ENCODE results near the gene ANO10.

DNA sequence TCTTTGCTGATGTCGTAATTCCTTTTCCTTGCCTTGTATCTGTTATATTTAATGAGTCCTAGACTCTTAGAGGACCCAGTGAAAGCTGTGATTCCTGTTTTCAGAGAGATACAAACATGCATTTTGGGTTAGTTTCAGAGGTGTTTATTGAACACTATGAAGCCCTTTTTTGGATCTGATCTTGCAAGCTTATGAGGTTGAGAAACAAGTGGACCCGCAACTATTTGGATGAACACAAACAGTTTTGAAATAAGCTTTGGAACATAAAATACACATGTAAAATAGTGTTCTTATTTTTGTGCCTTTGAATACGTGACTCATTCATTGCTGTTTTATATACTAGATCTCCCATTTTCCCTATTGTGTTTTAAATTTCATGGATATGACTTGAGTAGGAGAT is 302.0 kb downstream of the ANO10 start:
- TF ChIP-seq, protein P1, sequence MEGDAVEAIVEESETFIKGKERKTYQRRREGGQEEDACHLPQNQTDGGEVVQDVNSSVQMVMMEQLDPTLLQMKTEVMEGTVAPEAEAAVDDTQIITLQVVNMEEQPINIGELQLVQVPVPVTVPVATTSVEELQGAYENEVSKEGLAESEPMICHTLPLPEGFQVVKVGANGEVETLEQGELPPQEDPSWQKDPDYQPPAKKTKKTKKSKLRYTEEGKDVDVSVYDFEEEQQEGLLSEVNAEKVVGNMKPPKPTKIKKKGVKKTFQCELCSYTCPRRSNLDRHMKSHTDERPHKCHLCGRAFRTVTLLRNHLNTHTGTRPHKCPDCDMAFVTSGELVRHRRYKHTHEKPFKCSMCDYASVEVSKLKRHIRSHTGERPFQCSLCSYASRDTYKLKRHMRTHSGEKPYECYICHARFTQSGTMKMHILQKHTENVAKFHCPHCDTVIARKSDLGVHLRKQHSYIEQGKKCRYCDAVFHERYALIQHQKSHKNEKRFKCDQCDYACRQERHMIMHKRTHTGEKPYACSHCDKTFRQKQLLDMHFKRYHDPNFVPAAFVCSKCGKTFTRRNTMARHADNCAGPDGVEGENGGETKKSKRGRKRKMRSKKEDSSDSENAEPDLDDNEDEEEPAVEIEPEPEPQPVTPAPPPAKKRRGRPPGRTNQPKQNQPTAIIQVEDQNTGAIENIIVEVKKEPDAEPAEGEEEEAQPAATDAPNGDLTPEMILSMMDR (IDR thresholded peaks at IDR 0.05), result no peak
- TF ChIP-seq POLR2A (IDR thresholded peaks at IDR 0.05), result no peak
